Upper lobe of left lung (tissue), 6 donors: ENCODE results near the gene SPPL3. TPM values are rescaled to one million over a fixed set of nuclear protein-coding genes. Genes with fewer than 3 reads are reported as not detected.

ENCODE experiments used
- ATAC-seq, 2 donors: fragments of 200-7000 bp; cut with Tn5 transposase; one replicate each; pipeline ENCODE4 v1.9.1; 2022; ENCODE audit warnings: mild to moderate bottlenecking in 2 of 2, moderate library complexity in 2 of 2; ENCODE audit not compliant: low FRiP score in 2 of 2
- DNase-seq, 2 donors: peaks; one replicate each; pipeline ENCODE4 v3.0.0-alpha.2; 2019 to 2020
- H3K27ac ChIP-seq, 4 donors: fragments of 200-600 bp; sonication (generic); one replicate each; pipeline ENCODE4 v1.5.1; 2016 to 2019
- H3K27me3 ChIP-seq, 4 donors: fragments of 200-600 bp; sonication (generic); one replicate each; pipeline ENCODE4 v1.5.1; 2017 to 2019
- H3K36me3 ChIP-seq, 4 donors: fragments of 200-600 bp; sonication (generic); one replicate each; pipeline ENCODE4 v1.5.1; 2016 to 2019
- H3K4me1 ChIP-seq, 4 donors: fragments of 200-600 bp; sonication (generic); one replicate each; pipeline ENCODE4 v1.5.1; 2018 to 2019
- H3K4me3 ChIP-seq, 4 donors: fragments of 200-600 bp; sonication (generic); one replicate each; pipeline ENCODE4 v1.5.1; 2017 to 2019; ENCODE audit warnings: mild to moderate bottlenecking in 2 of 4, moderate library complexity in 1 of 4
- H3K9me3 ChIP-seq, 4 donors: fragments of 200-600 bp; sonication (generic); one replicate each; pipeline ENCODE4 v1.5.1; 2018 to 2019
- EP300 ChIP-seq, 4 donors: sonication (generic); formaldehyde crosslinking; IDR thresholded peaks; one replicate each; pipeline ENCODE4 v1.5.1; 2017; ENCODE audit warnings: antibody characterized with exemption in 4 of 4, control low read depth in 2 of 4
- POLR2A ChIP-seq, 4 donors: fragments of 450-650 bp; IDR thresholded peaks; one replicate each; pipeline ENCODE4 v1.5.1; 2016 to 2017; ENCODE audit warnings: antibody characterized with exemption in 4 of 4, mild to moderate bottlenecking in 2 of 4
- POLR2AphosphoS5 ChIP-seq, 2 donors: sonication (generic); formaldehyde crosslinking; IDR thresholded peaks; one replicate each; pipeline ENCODE4 v1.5.1; 2017; ENCODE audit warnings: antibody characterized with exemption in 2 of 2
- WGBS, 2 donors: methylation state at CpG; one replicate each; pipeline ENCODE4 v1.1.5; 2017 to 2018; 5-methylcytosine and 5-hydroxymethylcytosine counted together
- total RNA-seq, 6 donors: library from RNA; depleted of rRNA in 4 of 6; stranded (reverse); fragments of >200 nt in 4 of 6; gene quantifications; one replicate each; pipeline versions ENCODE4 v1.1.0 to v1.2.1, GENCODE V29; 2016 to 2021
- TF ChIP-seq, protein P1 (sequence below), 6 experiments: fragments of 450-650 bp in 4 of 6; fragments of 200-600 bp in 2 of 6; sonication (generic) in 2 of 6; IDR thresholded peaks; one replicate each; pipeline ENCODE4 v1.5.1; 2016 to 2019; ENCODE audit warnings: antibody characterized with exemption in 6 of 6
- donor health status: DM: no; HTN: no; CAD: no; lungs with moderate emphysema.
- donor health status: DM: no; HTN: yes; CAD: no; lungs with severe emphysema.

Gene SPPL3
- total RNA-seq, 6 donors from 2014 or later, result 17.8 to 44.3 (median 23.2) TPM

DNA sequence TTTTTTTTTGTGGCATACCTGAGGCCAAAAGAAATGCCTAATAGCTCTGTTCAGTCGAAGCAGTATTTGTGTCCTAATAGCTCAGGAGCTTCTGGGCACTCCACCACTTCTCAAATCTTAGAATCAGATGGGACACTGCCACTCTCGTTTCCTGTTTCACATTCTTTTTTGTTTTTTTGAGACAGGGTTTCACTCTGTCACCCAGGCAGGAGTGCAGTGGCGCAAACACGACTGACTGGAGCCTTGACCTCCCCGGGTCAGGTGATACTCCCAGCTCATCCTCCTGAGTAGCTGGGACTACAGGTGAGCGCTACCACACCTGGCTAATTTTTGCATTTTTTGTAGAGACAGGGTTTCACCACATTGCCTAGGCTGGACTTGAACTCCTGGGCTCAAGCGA is 52.7 kb downstream of the SPPL3 start:
- Histone ChIP-seq H3K27ac (no peak overlapping the region), H3K4me1 (peaks cover 34 to 65% (median 49%) of the 10 kb centered on the region in 4 donors), H3K36me3 (no peaks in the 10 kb centered on the region), H3K27me3 (no peaks in the 10 kb centered on the region), H3K9me3 (no peaks in the 10 kb centered on the region), H3K4me3 (no peak overlapping the region)
- no peak for TF ChIP-seq EP300 (IDR thresholded peaks at IDR 0.05)
- ATAC-seq, result peak in 1 of 2 donors; percentile 24
- DNase-seq, result no peak
- 71 to 75% methylated on average over 7 of the region's 7 CpGs for WGBS, 2 donors

DNA sequence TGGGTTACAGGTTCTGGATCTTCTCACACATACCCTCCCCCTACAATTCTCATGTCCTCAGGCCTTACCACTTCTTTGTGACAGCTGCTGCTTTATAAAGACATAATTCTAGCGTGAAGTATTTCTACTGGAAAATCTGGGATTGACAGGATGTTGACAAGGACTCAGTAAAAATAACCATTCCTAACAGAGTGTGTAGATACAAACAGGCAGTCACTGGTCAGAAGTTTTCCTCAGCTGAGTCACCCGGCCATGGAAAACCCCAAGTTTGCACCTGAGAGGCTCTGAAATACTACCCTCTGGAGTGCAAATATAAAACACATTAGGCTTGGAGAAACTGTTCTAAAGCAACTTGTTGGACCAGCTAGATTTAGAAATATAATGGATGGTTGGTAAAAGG is 54.4 kb downstream of the SPPL3 start:
- H3K36me3 ChIP-seq, result no peaks in the 10 kb centered on the region
- 26 to 43% methylated on average over 2 of the region's 2 CpGs for WGBS, 2 donors
- H3K27me3 ChIP-seq, result no peaks in the 10 kb centered on the region
- no peak overlapping the region for H3K4me3 ChIP-seq
- H3K4me1 ChIP-seq, result peaks cover 34 to 73% (median 54%) of the 10 kb centered on the region in 4 donors
- TF ChIP-seq POLR2A (IDR thresholded peaks at IDR 0.05) (no peak), EP300 (IDR thresholded peaks at IDR 0.05) (no peak), POLR2AphosphoS5 (IDR thresholded peaks at IDR 0.05) (no peak)
- TF ChIP-seq, protein P1, sequence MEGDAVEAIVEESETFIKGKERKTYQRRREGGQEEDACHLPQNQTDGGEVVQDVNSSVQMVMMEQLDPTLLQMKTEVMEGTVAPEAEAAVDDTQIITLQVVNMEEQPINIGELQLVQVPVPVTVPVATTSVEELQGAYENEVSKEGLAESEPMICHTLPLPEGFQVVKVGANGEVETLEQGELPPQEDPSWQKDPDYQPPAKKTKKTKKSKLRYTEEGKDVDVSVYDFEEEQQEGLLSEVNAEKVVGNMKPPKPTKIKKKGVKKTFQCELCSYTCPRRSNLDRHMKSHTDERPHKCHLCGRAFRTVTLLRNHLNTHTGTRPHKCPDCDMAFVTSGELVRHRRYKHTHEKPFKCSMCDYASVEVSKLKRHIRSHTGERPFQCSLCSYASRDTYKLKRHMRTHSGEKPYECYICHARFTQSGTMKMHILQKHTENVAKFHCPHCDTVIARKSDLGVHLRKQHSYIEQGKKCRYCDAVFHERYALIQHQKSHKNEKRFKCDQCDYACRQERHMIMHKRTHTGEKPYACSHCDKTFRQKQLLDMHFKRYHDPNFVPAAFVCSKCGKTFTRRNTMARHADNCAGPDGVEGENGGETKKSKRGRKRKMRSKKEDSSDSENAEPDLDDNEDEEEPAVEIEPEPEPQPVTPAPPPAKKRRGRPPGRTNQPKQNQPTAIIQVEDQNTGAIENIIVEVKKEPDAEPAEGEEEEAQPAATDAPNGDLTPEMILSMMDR (IDR thresholded peaks at IDR 0.05), result no peak
- DNase-seq, result peak in 1 of 2 donors; percentile 54
- ATAC-seq, result no peak
- H3K9me3 ChIP-seq, result no peaks in the 10 kb centered on the region
- peak overlapping the region in 1 of 4 donors; percentile 21 for H3K27ac ChIP-seq

DNA sequence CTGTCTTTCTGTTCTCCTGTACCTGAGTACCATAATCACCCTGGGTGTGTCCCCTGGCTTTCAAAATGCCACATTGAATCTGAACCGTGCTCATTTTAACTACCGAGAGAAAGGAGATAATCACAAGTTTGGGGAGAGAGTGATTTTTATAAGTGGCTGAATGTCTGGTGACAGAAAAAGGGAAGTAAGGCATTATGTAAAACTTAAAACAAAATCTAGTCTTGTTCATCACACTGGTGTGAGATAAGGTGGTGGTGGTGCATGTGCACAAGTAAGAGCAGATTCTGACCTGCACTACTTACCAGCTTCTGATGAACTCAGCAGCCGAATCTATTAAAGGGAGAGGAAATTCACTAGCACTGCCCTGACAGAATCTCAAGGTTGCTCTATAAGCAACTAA is 56.3 kb downstream of the SPPL3 start:
- Histone ChIP-seq H3K4me1 (peaks cover 34 to 71% (median 54%) of the 10 kb centered on the region in 4 donors), H3K27me3 (no peaks in the 10 kb centered on the region), H3K27ac (no peak overlapping the region), H3K36me3 (no peaks in the 10 kb centered on the region), H3K9me3 (no peaks in the 10 kb centered on the region), H3K4me3 (no peak overlapping the region)
- ATAC-seq, result no peak
- no peak for DNase-seq
- WGBS, 2 donors, result 46 to 47% methylated on average over 3 of the region's 3 CpGs
- no peak for TF ChIP-seq EP300 (IDR thresholded peaks at IDR 0.05)
- TF ChIP-seq POLR2AphosphoS5 (IDR thresholded peaks at IDR 0.05), result no peak
- TF ChIP-seq, protein P1 (IDR thresholded peaks at IDR 0.05), result no peak
- no peak for TF ChIP-seq POLR2A (IDR thresholded peaks at IDR 0.05)

DNA sequence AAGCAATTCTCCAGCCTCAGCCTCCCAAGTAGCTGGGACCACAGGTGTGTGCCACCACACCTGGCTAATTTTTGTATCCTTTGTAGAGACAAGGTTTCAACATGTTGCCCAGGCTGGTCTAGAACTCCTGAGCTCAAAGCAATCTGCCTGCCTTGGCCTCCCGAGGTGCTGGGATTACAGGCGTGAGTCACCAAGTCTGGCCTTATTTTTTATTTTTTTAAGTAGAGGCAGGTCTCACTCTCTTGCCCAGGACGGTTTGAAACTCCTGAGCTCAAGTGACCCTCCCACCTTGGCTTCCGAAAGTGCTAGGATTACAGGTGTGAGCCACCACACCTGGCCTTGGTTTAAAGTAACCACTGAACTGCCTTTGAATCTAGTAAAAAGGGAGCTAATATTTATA is 56.8 kb downstream of the SPPL3 start:
- H3K4me1 ChIP-seq, result peaks cover 34 to 75% (median 53%) of the 10 kb centered on the region in 4 donors
- ATAC-seq (no peak), DNase-seq (no peak)
- no peak overlapping the region for H3K27ac ChIP-seq
- H3K36me3 ChIP-seq, result no peaks in the 10 kb centered on the region
- H3K27me3 ChIP-seq, result no peaks in the 10 kb centered on the region
- 62 to 78% methylated on average over 4 of the region's 4 CpGs for WGBS, 2 donors
- TF ChIP-seq EP300 (IDR thresholded peaks at IDR 0.05) (no peak), POLR2AphosphoS5 (IDR thresholded peaks at IDR 0.05) (no peak), POLR2A (IDR thresholded peaks at IDR 0.05) (no peak)
- TF ChIP-seq, protein P1 (IDR thresholded peaks at IDR 0.05), result no peak
- H3K9me3 ChIP-seq, result no peaks in the 10 kb centered on the region
- H3K4me3 ChIP-seq, result no peak overlapping the region

DNA sequence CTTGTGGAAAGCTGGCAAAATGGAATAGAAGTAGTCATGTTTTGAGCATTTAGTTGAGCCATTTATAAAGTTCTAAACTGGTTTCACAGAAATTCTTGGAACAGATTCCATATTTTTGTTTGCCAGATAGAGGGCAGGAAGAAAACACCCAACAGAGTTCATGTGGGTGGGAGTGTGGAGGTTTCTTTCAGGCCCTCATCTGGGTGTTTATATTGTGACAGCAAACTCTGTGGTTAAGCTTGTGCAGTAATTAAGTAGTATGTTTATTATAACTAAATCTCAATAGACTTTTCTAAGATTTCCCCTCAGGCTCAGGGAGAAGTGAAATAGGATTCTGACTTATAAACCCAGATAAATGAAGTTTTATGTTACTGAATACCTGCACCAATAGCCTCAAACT is 57.4 kb downstream of the SPPL3 start:
- H3K4me3 ChIP-seq, result no peak overlapping the region
- H3K9me3 ChIP-seq, result no peaks in the 10 kb centered on the region
- H3K27ac ChIP-seq, result no peak overlapping the region
- H3K27me3 ChIP-seq, result no peaks in the 10 kb centered on the region
- no peak for ATAC-seq
- no peaks in the 10 kb centered on the region for H3K36me3 ChIP-seq
- H3K4me1 ChIP-seq, result peaks cover 31 to 79% (median 53%) of the 10 kb centered on the region in 4 donors
- TF ChIP-seq POLR2A (IDR thresholded peaks at IDR 0.05), result no peak
- TF ChIP-seq, protein P1 (IDR thresholded peaks at IDR 0.05), result no peak
- TF ChIP-seq POLR2AphosphoS5 (IDR thresholded peaks at IDR 0.05), result no peak
- TF ChIP-seq EP300 (IDR thresholded peaks at IDR 0.05), result no peak
- no peak for DNase-seq
